K562 (cell line): ENCODE measurements around the gene UCP3. TPM values are rescaled to one million over a fixed set of nuclear protein-coding genes. Genes with fewer than 3 reads are reported as not detected.

ENCODE experiments used
- CBFA2T3 ChIP-seq: fragments of 450-650 bp; IDR thresholded peaks from 2 replicates; pipeline ENCODE4 v1.6.1; 2017
- CTCFL ChIP-seq: IDR thresholded peaks from 2 replicates; pipeline ENCODE4 v1.6.1; 2011; ENCODE audit warnings: borderline replicate concordance, low read depth, mild to moderate bottlenecking, moderate library complexity, low read length; ENCODE audit not compliant: insufficient read depth, poor library complexity, severe bottlenecking
- ELF1 ChIP-seq: fragments of 200-800 bp; sonication (Bioruptor generic); IDR thresholded peaks from 2 replicates; pipeline ENCODE4 v1.6.1; 2016; ENCODE audit warnings: missing genetic modification characterization, missing compliant biosample characterization
- FOXP4 ChIP-seq: sonication (generic); formaldehyde crosslinking; IDR thresholded peaks from 2 replicates; pipeline ENCODE4 v1.8.0; 2022; ENCODE audit warnings: mild to moderate bottlenecking, missing genetic modification reagents, borderline replicate concordance
- HMGN3 ChIP-seq: IDR thresholded peaks from 2 replicates; pipeline ENCODE4 v1.6.1; 2011; ENCODE audit warnings: borderline replicate concordance, low read depth, mild to moderate bottlenecking, mixed read lengths, low read length; ENCODE audit not compliant: insufficient read length; ENCODE audit errors: extremely low read depth
- ILF3 ChIP-seq: fragments of 450-650 bp; IDR thresholded peaks from 2 replicates; pipeline ENCODE4 v1.6.1; 2018; ENCODE audit warnings: antibody characterized with exemption, mild to moderate bottlenecking, moderate library complexity, borderline replicate concordance
- IRF1 ChIP-seq: sonication (generic); formaldehyde crosslinking; IDR thresholded peaks from 2 replicates; pipeline ENCODE4 v1.8.0; 2022; ENCODE audit warnings: missing genetic modification reagents, mild to moderate bottlenecking, borderline replicate concordance
- NR2F6 ChIP-seq: fragments of 450-650 bp; formaldehyde crosslinking; IDR thresholded peaks from 2 replicates; pipeline ENCODE4 v1.4.0; 2020; ENCODE audit warnings: mild to moderate bottlenecking
- PRMT5 ChIP-seq: sonication (generic); formaldehyde crosslinking; IDR thresholded peaks from 2 replicates; pipeline ENCODE4 v1.5.0; 2020; ENCODE audit warnings: missing genetic modification reagents
- PTBP1 ChIP-seq: fragments of 200-400 bp; formaldehyde crosslinking; IDR thresholded peaks from 2 replicates; pipeline ENCODE4 v1.6.1; 2017; ENCODE audit warnings: low read depth, low read length
- RBM14 ChIP-seq: fragments of 200-400 bp; formaldehyde crosslinking; IDR thresholded peaks from 2 replicates; pipeline ENCODE4 v1.6.1; 2018; ENCODE audit warnings: low read depth, mild to moderate bottlenecking, low read length, moderate library complexity, borderline replicate concordance; ENCODE audit not compliant: insufficient read depth
- SREBF1 ChIP-seq: fragments of 150-350 bp; IDR thresholded peaks from 2 replicates; pipeline ENCODE4 v1.6.1; 2014; ENCODE audit warnings: antibody characterized with exemption, low read depth, low read length, borderline replicate concordance
- STAT5B ChIP-seq: fragments of 250-450 bp; sonication (Bioruptor Pico); IDR thresholded peaks from 2 replicates; pipeline ENCODE4 v1.8.0; 2021; ENCODE audit warnings: mild to moderate bottlenecking, inconsistent platforms
- USF2 ChIP-seq: sonication (generic); formaldehyde crosslinking; IDR thresholded peaks from 2 replicates; pipeline ENCODE4 v1.5.0; 2020; ENCODE audit warnings: missing genetic modification reagents
- ZBTB34 ChIP-seq: fragments of 250-450 bp; sonication (Bioruptor Pico); IDR thresholded peaks from 2 replicates; pipeline ENCODE4 v1.8.0; 2021; ENCODE audit warnings: mild to moderate bottlenecking, moderate library complexity
- ZNF639 ChIP-seq, 2 experiments: fragments of 200-800 bp in 1 of 2; sonication (Bioruptor generic) in 1 of 2; sonication (generic) in 1 of 2; formaldehyde crosslinking in 1 of 2; IDR thresholded peaks in 1 of 2; conservative IDR thresholded peaks in 1 of 2; 2 replicates each; pipeline versions ENCODE4 v1.5.0 to v1.6.1; 2016 to 2020; ENCODE audit warnings: missing compliant biosample characterization in 1 of 2, missing genetic modification characterization in 1 of 2, missing genetic modification reagents in 1 of 2
- polyA plus RNA-seq, 8 experiments: library from polyadenylated mRNA; depleted of rRNA in 4 of 8; stranded (reverse) in 5 of 8; unstranded in 3 of 8; fragments of >200 nt; fragmentation: Nextera tagmentation in 2 of 8; fragmentation: Illumina TruSeq in 1 of 8; extraction: Ambion mirVana in 2 of 8; extraction: Trizol in 1 of 8; gene quantifications; 2 replicates each; pipeline versions ENCODE4 v1.2.1 to v1.2.3, GENCODE V29; 2011 to 2014; ENCODE audit warnings: inconsistent platforms in 1 of 8, missing spikeins in 1 of 8
- total RNA-seq, 7 experiments: library from RNA; depleted of rRNA in 6 of 7; stranded (reverse); fragments of >200 nt in 6 of 7; fragmentation: Illumina TruSeq in 2 of 7; extraction: Trizol in 2 of 7; gene quantifications; 2 replicates each; pipeline versions ENCODE4 v1.2.1 to v1.2.3, GENCODE V29; 2011 to 2021; ENCODE audit warnings: low replicate concordance in 1 of 7

UCP3 gene
- total and polyA plus RNA-seq, 9 of the 15 experiments (the other 6 are each of a cell fraction or from before 2014, with no cell fraction given), result 0.05 to 0.65 (median 0.25) TPM; not detected in 2

GRCh38 chr11:74011360-74012073, 2.6 kb upstream of the UCP3 start (continued):
- TF ChIP-seq ILF3, result no peak
- no peak for TF ChIP-seq IRF1
- TF ChIP-seq PTBP1, result peak; percentile 88
- no peak for TF ChIP-seq STAT5B
- TF ChIP-seq NR2F6 (CRISPR knock-in tag), result no peak
- TF ChIP-seq CBFA2T3, result peak; percentile 99
- no peak for TF ChIP-seq USF2 (CRISPR knock-in tag)
- peak; percentile 91 for TF ChIP-seq SREBF1
- peak; percentile 39 for TF ChIP-seq HMGN3
- peak in 1 of 2 experiments; percentile 83; a peak in 2 of 4 replicates for TF ChIP-seq ZNF639 (CRISPR knock-in tag; conservative IDR thresholded peaks at IDR 0.05 in 1 of 2, IDR thresholded peaks at IDR 0.05 in 1 of 2)
- TF ChIP-seq RBM14, result no peak
- no peak for TF ChIP-seq ELF1 (tag)
- no peak for TF ChIP-seq CTCFL
- no peak for TF ChIP-seq ZBTB34 (CRISPR knock-in tag)
- TF ChIP-seq FOXP4 (CRISPR knock-in tag), result no peak
- no peak for TF ChIP-seq PRMT5 (CRISPR knock-in tag)
